NCI-H2227 treated with DMSO at 0.1 percent for 48 hours (cell line): ENCODE measurements around the gene FPR2.
"Not testable (repeated sequence)": the region's sequence is repeated elsewhere in the genome, so short reads cannot be mapped to it uniquely, and the experiment has no call there.

Experiments used
- DNase-seq: peaks from one replicate; lab custom pipeline; 2025; lab: John Stamatoyannopoulos, UW

FPR2 gene, protein sequence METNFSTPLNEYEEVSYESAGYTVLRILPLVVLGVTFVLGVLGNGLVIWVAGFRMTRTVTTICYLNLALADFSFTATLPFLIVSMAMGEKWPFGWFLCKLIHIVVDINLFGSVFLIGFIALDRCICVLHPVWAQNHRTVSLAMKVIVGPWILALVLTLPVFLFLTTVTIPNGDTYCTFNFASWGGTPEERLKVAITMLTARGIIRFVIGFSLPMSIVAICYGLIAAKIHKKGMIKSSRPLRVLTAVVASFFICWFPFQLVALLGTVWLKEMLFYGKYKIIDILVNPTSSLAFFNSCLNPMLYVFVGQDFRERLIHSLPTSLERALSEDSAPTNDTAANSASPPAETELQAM

DNA sequence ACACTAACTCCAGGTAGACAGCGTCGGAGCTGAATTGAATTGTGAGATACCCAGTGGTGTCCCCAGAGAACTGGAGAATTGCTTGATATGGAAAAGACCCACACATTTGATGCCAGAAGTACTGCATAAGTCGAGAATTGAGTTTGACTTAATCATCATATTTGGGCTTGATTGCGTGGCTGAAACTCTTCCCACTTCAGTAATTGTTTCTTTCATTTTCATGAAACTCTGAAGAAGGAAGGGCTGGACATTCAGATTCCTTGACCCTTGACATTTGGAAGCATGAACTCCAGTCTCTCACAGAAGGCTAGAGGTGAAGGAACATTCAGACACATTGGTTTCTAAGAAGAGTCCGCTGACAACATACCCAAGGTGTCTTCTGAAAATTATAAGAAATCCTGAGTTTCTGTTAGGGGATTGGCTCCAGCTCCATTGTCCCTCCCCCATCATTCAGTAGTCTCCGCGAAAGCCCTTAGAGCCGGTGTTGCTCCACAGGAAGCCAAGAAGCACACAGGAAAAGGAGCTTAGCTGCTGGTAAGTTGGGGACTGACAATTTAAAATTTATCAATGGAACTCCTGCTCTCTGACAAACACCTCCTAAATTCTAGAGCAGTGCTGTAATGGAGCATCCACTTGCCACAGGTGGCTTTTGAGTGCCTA lies at the start of gene FPR2:
Gene FPR2, plus strand, starts transcription at position 484 of the 660 bp plus-strand sequence. CDS start 7,479 bp downstream, outside the sequence.
- no peak for DNase-seq

DNA sequence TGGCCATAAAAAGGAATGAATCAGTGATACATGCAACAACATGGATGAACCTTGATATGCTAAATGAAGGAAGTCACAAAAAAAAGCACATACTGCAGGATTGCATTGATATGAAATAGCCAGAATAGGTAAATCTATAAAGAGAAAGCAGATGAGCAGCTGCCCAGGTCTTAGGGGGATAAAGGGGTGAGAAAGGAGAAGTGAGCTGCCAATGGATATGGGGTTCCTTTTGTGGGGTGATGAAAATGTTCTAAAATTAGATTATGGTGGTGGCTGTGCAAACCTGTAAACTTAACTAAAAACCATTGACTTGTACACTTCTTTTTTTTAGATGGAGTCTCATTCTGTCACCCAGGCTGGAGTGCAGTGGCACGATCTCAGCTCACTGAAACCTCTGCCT lies 49.3 kb upstream of the FPR2 start:
- no peak for DNase-seq

DNA sequence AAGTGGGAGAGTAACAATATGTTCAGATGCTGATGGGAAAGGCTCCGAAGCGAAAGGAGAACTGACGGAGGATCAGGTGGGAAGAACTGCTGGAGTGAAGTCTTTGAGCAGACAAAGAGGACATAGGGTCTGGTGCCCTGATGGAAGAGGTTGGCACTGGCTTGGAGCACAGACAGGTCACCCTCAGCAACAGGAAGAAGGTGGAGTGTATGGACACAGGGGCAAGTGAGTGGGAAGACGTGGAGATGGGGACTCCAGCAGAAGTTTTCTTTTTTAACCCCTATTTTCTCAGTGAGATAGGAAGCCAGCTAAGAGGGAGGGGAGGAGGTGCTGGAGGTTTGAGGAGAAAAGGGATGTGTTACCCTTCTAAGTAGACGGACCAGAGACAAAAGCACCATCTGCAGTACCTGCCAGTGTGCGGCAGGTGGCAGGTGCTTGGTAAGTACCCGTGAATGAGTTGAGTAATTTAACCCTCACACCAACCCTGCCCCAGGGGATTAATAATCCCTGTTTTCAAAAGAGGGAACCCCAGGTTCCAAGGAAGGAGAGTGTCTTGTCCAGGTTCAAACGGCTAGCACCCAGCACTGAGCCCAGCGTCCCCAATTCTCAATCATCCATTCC lies 48.4 kb upstream of the FPR2 start:
- no peak for DNase-seq

DNA sequence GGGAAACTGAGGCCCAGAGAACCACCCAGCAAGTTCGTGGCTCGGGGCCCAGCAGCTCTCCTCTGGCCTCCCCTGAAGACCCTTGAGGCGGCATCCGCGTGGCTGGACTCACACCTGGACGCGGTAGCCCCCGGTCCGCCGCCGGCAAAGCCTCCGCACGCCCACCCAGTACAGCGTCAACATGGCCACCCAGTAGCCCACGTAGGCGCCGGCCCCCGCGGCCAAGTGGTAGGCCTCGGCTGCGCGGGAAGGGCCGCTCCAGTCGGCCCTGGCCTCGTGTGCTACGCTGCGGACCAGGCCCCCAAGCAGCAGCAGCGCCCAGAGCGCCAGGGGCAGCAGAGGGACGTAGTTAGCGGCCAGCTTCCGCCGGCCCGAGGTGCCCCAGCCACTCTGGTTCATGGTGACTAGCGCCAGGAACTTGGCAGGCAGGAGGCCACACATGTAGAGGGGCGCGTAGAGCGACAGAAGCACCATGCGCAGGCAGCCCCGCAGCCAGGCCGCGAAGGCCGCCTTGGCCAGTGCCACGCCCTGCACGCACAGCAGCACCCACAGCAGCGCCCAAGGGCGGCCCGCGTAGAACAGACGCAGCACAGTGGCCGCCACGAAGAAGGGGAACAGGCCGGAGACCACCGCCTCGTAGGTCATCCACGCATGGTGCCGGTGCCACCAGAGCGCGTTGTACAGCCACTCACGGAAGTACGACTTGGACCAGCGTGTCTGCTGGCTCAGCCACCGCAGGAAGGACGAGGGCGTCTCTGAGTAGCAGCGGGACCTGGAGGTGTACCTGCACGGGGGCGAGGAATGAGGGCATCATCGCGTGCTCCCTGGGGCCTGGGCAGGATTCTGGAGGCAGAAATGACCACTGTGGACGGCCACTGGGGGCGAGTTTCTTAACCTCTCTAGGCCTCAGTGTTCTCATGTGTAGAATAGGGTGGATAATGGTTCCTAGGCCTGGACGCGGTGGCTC lies 47.4 kb upstream of the FPR2 start:
- no peak for DNase-seq

DNA sequence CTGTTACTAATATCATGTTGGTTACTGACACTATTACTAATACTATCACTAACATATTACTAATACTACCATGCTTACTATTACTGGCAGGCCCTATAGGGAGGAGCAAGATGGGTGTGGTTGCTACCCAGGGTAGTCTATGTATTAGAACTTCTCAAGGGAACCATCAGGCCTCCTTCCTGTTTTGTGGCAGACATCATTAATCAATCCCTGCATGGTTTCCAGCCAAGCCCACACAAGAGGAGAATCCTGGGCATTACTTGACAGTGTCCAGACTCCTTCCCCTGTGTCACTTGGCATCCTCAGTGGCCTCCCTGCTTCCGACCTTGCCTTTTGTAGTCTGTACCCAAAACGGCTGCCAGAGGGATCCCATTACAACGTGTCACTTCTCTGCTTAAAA lies 46.1 kb upstream of the FPR2 start:
- DNase-seq, result no peak

DNA sequence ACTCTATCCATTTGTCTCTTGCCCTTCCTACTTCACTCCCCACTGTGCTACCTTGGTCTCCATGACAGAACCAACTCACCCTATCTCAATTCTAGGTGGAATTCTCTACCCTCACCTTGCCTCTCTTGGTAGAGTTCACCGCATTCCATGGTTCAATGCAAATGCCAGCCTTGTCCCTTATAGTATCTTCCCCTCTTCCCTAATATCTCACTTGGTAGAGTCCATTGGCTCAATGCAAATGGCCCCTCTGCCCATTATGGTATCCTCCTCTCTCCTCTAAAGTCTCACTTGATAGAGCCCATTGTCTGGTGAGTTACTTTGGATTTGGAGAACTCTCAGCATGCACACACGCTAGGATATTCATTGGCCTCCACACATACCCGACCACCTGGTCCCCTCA lies 45.1 kb upstream of the FPR2 start:
- DNase-seq, result no peak

DNA sequence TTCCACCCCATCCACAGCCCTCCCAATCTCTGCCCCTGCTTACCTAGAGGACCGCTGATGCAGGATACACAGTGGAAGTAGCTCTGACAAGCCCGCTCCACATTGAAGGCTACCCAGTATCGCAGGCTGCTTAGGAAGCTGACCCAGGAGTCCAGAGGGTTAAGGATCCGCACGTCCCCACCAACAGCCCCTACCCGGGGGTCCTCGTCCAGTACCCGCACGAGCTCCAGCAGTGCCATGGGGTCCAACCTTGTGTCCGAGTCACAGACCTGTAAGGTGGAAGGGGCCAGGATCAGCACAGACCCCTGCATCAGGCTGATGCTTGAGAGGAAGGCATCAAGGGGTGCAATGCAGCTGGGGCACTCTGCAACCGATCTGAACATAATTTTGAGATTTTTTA lies 44.1 kb upstream of the FPR2 start:
- DNase-seq, result no peak

DNA sequence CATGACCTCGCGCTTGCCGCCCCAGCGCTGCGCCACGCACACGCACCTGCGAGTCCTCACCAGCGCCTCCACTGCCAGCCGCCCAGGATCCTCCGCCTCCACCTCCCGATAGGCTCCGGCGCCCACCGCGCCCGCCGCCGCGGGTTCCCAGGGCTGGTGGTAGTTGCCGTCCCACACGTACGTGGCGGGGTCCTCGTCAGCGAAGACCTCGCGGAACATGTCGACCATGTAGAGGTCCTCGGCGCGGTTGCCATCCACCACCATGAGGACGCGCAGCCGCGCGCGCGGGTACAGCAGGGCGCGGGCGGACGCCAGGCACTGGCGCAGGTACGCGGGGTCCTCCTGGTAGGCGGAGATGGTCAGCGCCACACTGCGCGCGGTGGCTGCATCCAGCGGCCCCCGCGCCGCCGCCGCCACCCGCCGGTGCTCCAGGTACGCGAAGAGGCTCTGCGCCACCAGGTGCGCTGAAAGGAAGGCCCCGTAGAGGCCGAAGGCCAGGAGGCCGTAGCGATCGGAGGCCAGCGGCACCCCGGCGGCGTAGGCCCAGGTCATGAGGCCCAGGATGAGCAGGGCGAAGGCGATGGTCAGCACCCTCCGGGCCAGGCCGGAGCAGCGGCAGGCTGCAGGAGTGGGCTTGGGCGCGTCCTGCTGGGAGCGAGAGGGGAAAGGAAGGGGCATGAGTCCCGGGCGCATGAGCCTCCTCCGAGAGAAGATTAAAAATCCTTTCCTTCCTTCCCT lies 41.6 kb upstream of the FPR2 start:
- no peak for DNase-seq

DNA sequence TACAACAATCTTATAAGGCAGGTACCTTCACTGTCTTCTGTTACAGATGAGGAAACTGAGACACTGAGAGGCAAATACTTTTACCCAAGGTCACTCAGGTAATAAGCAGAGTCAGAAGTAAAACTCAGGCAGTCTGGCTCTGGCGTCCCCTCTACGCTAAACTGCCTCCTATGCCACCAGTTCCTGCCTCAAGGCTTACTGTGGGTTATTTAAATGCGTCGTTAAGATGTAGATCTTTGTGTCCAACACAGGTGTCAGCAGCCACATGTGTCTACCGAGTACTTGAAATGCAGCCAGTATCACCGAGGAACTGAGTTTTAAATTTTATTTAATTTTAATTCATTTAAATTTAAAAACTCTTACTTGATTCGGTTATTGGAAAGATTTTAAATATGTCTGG lies 39.1 kb upstream of the FPR2 start:
- DNase-seq, result no peak

DNA sequence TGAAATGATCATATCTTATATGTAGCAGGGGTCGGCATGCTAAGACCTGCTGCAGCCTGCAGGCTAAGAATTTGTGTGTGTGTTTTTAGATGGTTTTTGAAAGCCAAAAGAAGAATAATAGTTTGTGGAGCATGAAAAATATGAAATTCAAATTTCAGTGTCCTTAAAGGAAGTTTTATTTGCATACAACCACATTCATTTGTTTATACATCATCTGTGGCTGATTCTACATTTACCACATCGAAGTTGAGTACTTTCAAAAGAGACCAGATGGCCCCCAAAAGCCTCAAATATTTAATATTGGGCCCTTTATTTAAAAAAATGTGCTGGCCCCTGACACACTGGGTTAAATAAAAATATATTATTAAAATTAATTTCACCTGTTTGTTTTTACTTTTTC lies 38.5 kb upstream of the FPR2 start:
- DNase-seq, result no peak

DNA sequence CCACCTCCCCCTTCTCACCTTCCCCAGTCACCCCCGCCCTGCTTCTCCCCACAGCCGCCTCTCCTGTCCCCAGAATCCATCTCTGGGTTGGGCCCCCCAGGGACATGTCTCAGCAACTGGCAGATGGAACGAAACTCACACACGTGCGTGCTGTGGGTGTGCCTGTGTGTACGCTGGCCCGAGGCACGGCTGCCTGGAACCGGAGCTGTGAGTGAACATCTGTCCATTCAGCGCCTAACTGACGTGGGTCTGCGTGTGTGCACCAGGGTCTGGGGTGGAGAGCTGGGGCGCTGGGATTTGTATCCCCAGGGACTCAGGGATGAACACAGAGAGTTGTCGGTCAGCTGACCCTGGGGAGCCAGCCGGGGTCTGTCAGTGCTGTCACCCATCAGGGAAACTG lies 36.4 kb upstream of the FPR2 start:
- no peak for DNase-seq

DNA sequence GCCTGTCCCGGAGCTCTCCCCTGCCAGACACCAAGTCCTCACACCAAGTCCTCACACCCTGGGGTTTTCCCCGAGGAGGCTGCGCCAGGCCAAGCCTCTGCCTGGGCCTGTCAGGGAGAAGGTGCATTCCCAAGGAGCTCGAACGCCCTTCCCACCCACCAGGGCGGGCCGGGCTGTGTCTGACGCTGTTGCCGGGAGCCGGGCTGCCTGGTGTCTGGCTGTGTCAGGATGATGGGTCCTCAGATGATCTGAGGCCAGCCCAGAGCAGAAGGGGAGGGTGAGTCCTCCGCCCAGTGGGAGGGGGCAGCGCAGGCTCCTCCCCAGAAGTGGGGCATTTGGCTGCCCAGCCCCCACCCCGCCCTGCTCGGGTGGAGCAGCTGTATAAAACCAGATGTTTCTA lies 34.9 kb upstream of the FPR2 start:
- DNase-seq, result no peak

DNA sequence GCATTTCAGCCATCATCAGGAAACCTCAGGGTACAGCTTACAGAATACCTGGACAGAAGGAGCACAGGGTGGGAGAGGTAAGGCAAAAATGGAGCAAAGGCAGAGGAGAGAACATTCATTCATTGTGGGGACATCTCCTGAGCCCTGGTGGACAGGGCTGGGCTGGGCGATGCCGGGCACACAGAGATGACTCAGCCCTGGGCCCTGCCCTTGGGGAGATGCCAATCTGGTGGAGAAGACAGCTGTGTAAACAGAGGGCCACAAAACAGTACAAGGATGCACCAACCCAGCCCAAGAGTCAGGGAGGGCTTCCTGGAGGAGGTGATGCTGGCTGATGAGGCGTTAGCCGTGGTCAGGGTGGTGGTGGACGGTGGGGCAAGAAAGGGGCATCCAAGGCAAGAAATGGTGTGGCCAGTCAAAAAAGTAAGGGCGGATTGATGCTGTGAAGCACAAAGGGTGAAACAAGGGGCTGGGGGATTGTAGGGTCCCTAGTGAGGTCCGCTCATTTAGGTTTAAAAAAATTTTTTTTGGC lies 33.6 kb upstream of the FPR2 start:
- DNase-seq, result no peak

DNA sequence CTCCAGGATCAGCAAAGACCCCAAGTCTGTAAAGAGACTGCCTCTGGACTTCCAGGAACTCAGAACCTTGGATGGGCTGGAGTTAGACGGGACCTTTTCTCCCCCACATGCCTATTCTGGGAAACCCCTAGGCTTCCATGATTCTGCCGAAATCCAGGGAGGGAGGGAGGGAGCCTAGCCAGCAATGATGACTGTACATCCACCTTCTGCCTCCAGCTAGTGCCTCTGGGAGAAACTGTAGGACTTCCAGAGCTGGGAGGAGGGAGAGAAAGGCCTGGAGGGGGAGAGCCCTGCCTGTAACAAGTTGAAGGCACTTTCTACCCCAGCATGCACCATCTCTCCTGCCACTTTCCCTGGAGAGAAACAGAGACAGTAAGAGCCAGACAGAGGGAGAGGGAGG lies 31.2 kb upstream of the FPR2 start:
- DNase-seq, result no peak

DNA sequence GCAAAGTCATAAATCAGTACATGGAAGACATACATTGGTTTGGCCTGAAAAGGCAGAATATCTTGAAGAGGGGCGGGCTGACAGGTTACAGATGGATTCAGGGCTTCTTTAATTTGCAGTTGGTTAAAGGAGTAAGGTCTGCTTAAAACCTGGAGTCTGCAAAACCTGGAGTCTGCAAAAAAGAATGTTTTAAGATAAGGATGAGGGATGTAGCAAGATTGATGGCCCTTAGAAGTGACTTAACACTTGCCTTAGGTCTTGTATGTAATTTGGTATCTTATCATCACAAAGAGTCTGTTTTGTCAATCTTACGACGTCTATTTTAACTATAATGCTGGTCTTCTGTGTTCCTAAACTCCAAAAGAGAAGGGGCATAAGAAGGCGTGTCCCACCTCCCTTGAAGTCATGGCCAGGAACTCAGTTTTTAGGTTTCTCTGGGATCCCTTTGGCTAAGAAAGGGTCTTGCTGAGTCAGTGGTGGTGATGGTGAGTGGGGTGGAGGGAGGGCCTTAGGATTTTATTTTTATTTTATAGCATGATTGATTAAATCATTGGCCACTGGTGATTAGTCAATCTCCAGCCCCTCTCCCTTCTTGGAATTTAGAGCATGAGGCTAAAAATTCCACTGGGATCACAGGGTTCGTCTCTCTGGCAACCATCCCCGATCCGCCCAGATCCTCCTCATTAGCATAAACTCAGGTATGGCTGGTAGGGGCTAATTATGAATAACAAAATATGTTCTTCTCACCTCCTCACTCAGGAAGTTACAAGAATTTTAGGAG lies 27.0 kb upstream of the FPR2 start:
- DNase-seq, result no peak

DNA sequence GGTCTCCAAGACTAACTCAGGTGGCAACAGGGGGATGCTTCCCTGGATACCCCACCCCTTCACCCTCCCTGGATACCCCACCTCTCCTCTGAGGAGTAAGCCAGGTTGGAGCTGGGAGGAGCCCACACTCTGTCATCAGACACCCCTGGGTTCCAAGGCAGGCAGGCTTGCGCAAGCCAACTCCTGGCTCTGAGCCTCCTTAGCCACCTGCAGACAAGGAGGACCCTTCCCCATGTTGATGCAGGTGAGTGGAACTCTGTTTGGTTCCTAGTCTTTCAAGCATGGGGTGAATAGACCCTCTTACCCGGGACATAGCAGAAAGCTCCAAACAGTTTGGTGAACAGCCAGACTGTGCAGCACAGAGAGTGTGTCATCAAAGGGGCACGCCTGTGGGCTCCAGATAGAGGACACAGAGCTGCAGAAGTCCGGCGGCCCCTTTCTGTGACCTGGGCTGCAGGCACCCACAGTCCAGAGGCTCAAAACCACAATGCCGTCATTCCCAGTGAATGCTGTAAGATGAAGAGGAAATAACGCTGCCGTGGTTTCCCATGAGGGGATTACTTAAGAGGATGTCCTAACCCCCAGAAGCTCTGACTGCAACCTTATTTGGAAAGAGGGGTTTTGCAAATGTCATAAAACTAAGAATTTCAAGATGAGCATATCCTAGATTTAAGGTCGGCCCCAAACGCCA lies 25.1 kb upstream of the FPR2 start:
- no peak for DNase-seq

DNA sequence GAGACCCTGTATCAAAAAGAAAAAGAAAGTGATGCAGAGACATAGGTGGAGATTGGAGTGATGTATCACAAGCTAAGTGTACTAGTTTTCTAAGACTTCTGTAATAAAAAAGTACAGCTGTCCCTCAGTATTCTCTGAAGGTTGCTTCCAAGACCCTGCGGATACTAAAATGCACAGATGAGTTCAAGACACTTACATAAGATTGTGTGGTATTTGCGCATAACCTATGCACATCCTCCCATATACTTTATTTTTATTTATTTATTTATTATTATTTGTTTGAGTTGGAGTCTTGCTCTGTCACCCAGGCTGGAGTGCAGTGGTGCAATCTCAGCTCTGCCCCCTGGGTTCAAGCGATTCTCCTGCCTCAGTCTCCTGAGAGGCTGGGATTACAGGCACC lies 23.6 kb upstream of the FPR2 start:
- no peak for DNase-seq

DNA sequence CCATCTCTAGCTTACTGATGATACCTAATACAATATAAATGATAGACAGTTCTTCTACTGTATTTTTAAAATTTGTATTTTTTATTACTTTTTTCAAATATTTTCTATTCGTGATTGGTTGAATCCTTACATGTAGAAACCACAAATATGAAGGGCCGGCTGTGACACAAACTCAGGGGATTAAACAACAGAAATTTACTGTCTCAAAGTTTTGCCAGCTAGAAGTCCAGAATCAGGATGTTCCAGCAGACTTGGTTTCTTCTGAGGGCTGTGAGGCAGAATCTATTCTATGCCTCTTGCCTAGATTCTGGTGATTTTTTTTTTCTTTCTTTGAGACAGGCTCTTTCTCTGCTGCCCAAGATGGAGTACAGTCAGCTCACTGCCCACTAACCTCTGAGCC lies 23.1 kb upstream of the FPR2 start:
- DNase-seq, result no peak

DNA sequence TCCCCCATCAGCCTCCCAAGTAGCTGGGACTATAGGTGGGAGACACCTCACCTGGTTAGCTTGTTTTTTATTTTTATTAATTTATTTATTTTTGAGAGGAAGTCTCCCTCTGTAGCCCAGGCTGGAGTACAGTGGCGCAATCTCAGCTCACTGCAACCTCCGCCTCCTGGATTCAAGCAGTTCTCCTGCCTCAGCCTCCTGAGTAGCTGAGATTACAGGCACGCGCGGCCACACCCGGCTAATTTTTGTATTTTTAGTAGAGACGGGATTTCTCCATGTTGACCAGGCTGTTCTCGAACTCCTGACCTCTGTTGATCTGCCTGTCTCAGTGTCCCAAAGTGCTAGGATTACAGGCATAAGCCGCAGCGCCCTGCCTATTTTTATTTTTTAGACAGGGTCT lies 22.5 kb upstream of the FPR2 start:
- not testable (repeated sequence) for DNase-seq
